Kidney (tissue), 14 donors: ENCODE measurements around the gene MYLK. TPM values are rescaled to one million over a fixed set of nuclear protein-coding genes. Genes with fewer than 3 reads are reported as not detected.

Experiments used
- DNase-seq, 5 donors: peaks; one replicate each; pipeline ENCODE4 v3.0.0-alpha.2; 2013 to 2020
- FAIRE-seq: peaks from 2 replicates; lab custom pipeline; 2012; peaks lifted over from hg19 to GRCh38; lab: Jason Lieb, UNC
- H3K27ac ChIP-seq, 2 donors: one replicate each; pipeline ENCODE4 v1.7.0; 2013; ENCODE audit warnings: low read depth in 2 of 2, low read length in 2 of 2, inconsistent platforms in 1 of 2
- H3K27me3 ChIP-seq: one replicate; pipeline ENCODE4 v1.7.1; 2013; ENCODE audit warnings: low read length, inconsistent platforms; ENCODE audit not compliant: control insufficient read depth, insufficient read depth
- H3K36me3 ChIP-seq, 3 donors: one replicate each; pipeline versions ENCODE4 v1.7.0 to v1.7.1; 2013; ENCODE audit warnings: low read length in 3 of 3, control low read depth in 1 of 3, inconsistent platforms in 1 of 3; ENCODE audit not compliant: insufficient read depth in 3 of 3, control insufficient read depth in 2 of 3
- H3K4me1 ChIP-seq, 3 donors: one replicate each; pipeline versions ENCODE4 v1.7.0 to v1.7.1; 2013; ENCODE audit warnings: low read length in 3 of 3, inconsistent platforms in 1 of 3, low read depth in 1 of 3; ENCODE audit not compliant: control insufficient read depth in 2 of 3, insufficient read depth in 2 of 3
- H3K4me3 ChIP-seq, 3 donors: one replicate each; pipeline versions ENCODE4 v1.7.0 to v1.8.1; 2013; ENCODE audit warnings: low read length in 3 of 3, control low read depth in 1 of 3, inconsistent platforms in 1 of 3
- H3K9ac ChIP-seq, 3 donors: one replicate each; pipeline versions ENCODE4 v1.7.0 to v1.7.1; 2013; ENCODE audit warnings: low read length in 3 of 3, control low read depth in 1 of 3, inconsistent platforms in 1 of 3
- H3K9me3 ChIP-seq, 3 donors: one replicate each; pipeline versions ENCODE4 v1.7.0 to v1.7.1; 2013; ENCODE audit warnings: low read length in 3 of 3, control low read depth in 1 of 3, inconsistent platforms in 1 of 3; ENCODE audit not compliant: control insufficient read depth in 2 of 3, insufficient read depth in 1 of 3
- intact Hi-C: fragments of 100-400 bp; cut with DNase I; formaldehyde crosslinking; loops from one replicate; pipeline ENCODE4 v1.11.1; 2022
- polyA plus RNA-seq: library from polyadenylated mRNA; stranded (reverse); fragments of 350-450 nt; fragmentation: Illumina TruSeq; extraction: RNeasy Lipid Tissue Mini Kit (QIAGEN cat#74804); gene quantifications from one replicate; pipeline ENCODE4 v1.2.3, GENCODE V29; 2014; ENCODE audit warnings: low read depth, low replicate concordance; ENCODE audit not compliant: insufficient read depth
- total RNA-seq: library from RNA; stranded (reverse); fragmentation: NEBNext Ultra II Directional; extraction: Animal tissue kit (Norgen Biotek cat#: 25700); gene quantifications from one replicate; pipeline ENCODE4 v1.2.1, GENCODE V29; 2021
- TF ChIP-seq, protein P1 (sequence below): IDR thresholded peaks from 3 replicates; pipeline ENCODE4 v1.5.1; 2012; ENCODE audit warnings: mild to moderate bottlenecking, moderate library complexity, borderline replicate concordance; ENCODE audit not compliant: insufficient read depth; ENCODE audit errors: extremely low read depth
- donor health status: control.
- donor health status: control.
- donor health status: control.
- donor health status: control.
- donor health status: control.
- donor health status: DM: yes; HTN: yes; CAD: no.
- donor health status: Normal renal cell carcinoma (clear cell type).

The MYLK gene
- total and polyA plus RNA-seq, 2 donors from 2014 or later: 25.3 to 164 TPM

GRCh38 chr3:123774474-123774873 lies 109.7 kb downstream of the MYLK start:
- DNase-seq (no peak), FAIRE-seq (no peak)
- Histone ChIP-seq H3K4me3 (no peak overlapping the region), H3K36me3 (no peaks in the 10 kb centered on the region), H3K27me3 (no peaks in the 10 kb centered on the region), H3K9ac (no peak overlapping the region), H3K9me3 (no peaks in the 10 kb centered on the region), H3K27ac (no peak overlapping the region), H3K4me1 (peaks cover 0 to 18% (median 9%) of the 10 kb centered on the region in 3 donors)
- intact Hi-C loops: no loop called here
- TF ChIP-seq, protein P1, sequence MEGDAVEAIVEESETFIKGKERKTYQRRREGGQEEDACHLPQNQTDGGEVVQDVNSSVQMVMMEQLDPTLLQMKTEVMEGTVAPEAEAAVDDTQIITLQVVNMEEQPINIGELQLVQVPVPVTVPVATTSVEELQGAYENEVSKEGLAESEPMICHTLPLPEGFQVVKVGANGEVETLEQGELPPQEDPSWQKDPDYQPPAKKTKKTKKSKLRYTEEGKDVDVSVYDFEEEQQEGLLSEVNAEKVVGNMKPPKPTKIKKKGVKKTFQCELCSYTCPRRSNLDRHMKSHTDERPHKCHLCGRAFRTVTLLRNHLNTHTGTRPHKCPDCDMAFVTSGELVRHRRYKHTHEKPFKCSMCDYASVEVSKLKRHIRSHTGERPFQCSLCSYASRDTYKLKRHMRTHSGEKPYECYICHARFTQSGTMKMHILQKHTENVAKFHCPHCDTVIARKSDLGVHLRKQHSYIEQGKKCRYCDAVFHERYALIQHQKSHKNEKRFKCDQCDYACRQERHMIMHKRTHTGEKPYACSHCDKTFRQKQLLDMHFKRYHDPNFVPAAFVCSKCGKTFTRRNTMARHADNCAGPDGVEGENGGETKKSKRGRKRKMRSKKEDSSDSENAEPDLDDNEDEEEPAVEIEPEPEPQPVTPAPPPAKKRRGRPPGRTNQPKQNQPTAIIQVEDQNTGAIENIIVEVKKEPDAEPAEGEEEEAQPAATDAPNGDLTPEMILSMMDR: no peak

DNA sequence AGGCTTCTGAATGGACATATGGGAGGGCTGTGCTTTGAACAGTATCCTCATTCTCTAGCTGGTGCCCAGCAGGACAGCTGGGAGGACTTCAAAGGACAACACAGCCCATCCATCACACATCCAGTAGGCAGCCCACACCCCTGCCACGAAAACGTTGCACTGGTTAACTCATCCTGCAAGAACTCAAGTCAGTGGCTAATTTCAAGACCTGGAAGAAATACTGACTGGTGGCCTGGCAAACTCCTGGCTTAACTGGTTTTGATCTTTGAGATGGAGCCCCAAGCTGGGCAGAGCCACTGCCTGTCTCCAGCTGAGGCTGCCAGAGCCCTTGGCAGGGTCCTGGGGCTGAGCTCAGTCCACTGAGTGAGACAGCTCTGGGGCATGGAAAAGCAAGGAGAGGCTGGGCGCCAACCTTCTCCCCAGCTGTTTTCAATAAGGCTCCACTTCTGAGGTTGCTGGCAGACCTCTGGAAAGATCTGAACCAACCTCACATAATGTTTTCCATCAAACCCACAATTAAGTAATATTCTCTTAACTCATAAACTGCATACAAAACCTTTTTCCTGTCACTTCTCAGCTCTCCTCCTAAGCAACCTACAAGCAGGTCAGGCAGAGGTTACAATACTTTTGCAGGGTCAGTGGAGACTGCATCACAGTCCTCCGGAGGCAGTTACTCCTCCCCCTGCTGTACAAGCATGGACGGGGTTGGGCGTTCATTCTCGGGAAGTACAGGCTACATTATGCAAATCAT lies 110.3 kb downstream of the MYLK start:
- Histone ChIP-seq H3K9me3 (no peaks in the 10 kb centered on the region), H3K4me1 (peaks cover 0 to 17% (median 9%) of the 10 kb centered on the region in 3 donors), H3K9ac (no peak overlapping the region), H3K27me3 (no peaks in the 10 kb centered on the region), H3K27ac (no peak overlapping the region), H3K36me3 (no peaks in the 10 kb centered on the region), H3K4me3 (no peak overlapping the region)
- DNase-seq (peak in 1 of 5 donors; percentile 29), FAIRE-seq (no peak)
- intact Hi-C loops: no loop called here
- TF ChIP-seq, protein P1: no peak

GRCh38 chr3:123769356-123769743 lies 114.8 kb downstream of the MYLK start:
- no peaks in the 10 kb centered on the region for H3K27me3 ChIP-seq
- H3K9ac ChIP-seq: no peak overlapping the region
- TF ChIP-seq, protein P1: no peak
- H3K4me1 ChIP-seq: peaks cover 0 to 26% (median 24%) of the 10 kb centered on the region in 3 donors
- no peak for DNase-seq
- H3K27ac ChIP-seq: no peak overlapping the region
- no peaks in the 10 kb centered on the region for H3K36me3 ChIP-seq
- H3K9me3 ChIP-seq: no peaks in the 10 kb centered on the region
- intact Hi-C loops: no loop called here
- FAIRE-seq: no peak
- H3K4me3 ChIP-seq: no peak overlapping the region
